ENCODE results near the gene KCNIP3. TPM values are rescaled to one million over a fixed set of nuclear protein-coding genes. Genes with fewer than 3 reads are reported as not detected.
A peak's percentile ranks its signal among the peaks of the same experiment; 100 is the strongest.

Gene KCNIP3
- total and polyA plus RNA-seq, 8 donors = 3.5 to 7.5 (median 3.6) TPM

DNA sequence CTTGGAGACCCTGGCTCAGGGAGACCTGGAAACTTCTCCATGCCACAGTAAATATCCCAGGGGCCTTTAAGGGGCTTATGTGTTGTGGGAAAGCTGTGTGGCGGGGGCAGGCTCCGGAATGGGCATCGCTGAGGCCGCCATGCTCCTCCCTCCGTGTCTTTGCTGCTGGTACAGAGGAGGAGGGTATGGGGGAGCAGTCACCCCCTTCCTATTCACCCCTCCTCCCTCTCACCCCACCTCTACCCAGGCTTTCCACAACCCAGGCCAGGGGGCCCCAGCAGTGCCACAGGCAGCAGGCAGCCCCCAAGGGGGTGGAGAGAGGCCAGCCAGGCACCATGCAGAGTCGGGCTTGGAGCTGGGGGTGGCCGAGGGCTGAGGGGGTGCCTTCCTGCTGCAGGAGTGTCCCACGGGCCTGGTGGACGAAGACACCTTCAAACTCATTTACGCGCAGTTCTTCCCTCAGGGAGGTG lies 77.3 kb downstream of the KCNIP3 start:
- intact Hi-C loops (cut with DNase I) = no loop called here
- no peaks in the 10 kb centered on the region for H3K36me3 ChIP-seq
- TF ChIP-seq, protein P1, sequence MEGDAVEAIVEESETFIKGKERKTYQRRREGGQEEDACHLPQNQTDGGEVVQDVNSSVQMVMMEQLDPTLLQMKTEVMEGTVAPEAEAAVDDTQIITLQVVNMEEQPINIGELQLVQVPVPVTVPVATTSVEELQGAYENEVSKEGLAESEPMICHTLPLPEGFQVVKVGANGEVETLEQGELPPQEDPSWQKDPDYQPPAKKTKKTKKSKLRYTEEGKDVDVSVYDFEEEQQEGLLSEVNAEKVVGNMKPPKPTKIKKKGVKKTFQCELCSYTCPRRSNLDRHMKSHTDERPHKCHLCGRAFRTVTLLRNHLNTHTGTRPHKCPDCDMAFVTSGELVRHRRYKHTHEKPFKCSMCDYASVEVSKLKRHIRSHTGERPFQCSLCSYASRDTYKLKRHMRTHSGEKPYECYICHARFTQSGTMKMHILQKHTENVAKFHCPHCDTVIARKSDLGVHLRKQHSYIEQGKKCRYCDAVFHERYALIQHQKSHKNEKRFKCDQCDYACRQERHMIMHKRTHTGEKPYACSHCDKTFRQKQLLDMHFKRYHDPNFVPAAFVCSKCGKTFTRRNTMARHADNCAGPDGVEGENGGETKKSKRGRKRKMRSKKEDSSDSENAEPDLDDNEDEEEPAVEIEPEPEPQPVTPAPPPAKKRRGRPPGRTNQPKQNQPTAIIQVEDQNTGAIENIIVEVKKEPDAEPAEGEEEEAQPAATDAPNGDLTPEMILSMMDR (IDR thresholded peaks at IDR 0.05) = no peak
- DNase-seq = peak in 1 of 6 donors; percentile 43
- ATAC-seq = no peak
- no peak for FAIRE-seq
- no peaks in the 10 kb centered on the region for H3K27me3 ChIP-seq
- no peak overlapping the region for H3K27ac ChIP-seq
- 85 to 90% methylated on average over 11 of the region's 11 CpGs for WGBS, 2 donors
- no peaks in the 10 kb centered on the region for H3K4me1 ChIP-seq
- no peaks in the 10 kb centered on the region for H3K9me3 ChIP-seq
- H3K4me3 ChIP-seq = no peak overlapping the region

DNA sequence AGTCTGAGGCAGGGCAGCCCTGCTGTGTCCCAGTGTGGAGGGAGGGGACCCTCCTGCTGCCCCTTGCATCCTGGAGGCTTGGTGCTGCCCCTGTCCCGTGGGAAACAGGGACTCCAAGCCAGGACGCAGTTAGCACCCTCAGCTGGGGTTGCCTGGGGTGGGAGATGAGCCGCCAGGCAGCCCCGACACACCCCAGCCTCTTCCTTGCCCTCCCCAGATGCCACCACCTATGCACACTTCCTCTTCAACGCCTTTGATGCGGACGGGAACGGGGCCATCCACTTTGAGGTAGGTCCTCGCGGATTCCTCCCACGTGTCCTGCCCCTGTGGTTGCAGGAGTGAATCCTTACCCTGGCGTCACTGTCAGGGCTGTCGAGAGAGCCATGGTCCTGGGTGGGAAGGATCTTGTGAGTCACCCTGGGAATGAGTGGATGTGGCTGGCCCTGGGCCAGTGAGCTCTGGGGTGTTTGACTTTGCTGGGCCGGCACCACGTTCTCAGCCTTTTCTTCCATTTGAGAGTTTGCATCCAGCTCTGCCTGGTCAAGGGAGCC lies 77.8 kb downstream of the KCNIP3 start:
- FAIRE-seq (no peak), DNase-seq (peak in 1 of 6 donors; percentile 8), ATAC-seq (no peak)
- TF ChIP-seq, protein P1 (IDR thresholded peaks at IDR 0.05) = no peak
- Histone ChIP-seq H3K4me1 (no peaks in the 10 kb centered on the region), H3K27ac (no peak overlapping the region), H3K9me3 (no peaks in the 10 kb centered on the region), H3K27me3 (no peaks in the 10 kb centered on the region), H3K4me3 (no peak overlapping the region), H3K36me3 (no peaks in the 10 kb centered on the region)
- 85 to 89% methylated on average over 15 of the region's 15 CpGs for WGBS, 2 donors
- intact Hi-C loops (cut with DNase I) = no loop called here

DNA sequence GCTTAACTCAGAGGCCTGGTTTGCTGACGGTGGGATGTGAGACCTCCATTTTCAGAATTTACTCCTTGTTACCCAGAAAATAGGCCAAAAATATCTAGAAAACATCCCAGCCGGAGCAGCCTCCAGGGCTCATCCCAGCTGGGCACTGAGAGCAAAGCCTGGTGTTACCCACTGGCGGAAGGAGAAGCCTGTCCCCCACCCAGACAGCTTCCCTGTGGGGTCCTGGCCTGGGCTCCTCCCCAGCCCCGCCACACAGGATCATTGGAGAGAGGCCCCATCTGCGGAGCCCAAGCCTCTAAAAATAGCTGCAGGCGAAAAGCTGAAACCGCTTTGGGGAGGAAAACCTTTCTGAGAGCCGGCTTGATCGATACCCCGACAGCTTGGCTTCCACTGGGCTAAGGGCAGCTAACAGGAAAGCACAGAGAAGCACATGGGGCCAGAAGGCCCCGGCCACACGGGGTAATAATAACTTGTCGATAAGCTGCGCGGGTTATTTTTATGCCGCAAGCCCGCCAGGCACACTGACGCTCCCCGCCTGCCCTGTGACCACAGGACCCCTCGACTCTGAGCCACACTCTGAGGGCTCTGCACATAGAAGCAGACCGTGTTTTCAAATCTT lies 78.5 kb downstream of the KCNIP3 start:
- WGBS, 2 donors = 85 to 89% methylated on average over 21 of the region's 21 CpGs
- TF ChIP-seq, protein P1 (IDR thresholded peaks at IDR 0.05) = no peak
- Histone ChIP-seq H3K4me1 (no peaks in the 10 kb centered on the region), H3K36me3 (no peaks in the 10 kb centered on the region), H3K27ac (no peak overlapping the region), H3K4me3 (no peak overlapping the region), H3K9me3 (no peaks in the 10 kb centered on the region), H3K27me3 (no peaks in the 10 kb centered on the region)
- intact Hi-C loops (cut with DNase I) = no loop called here
- no peak for FAIRE-seq
- peak in 1 of 6 donors; percentile 7 for DNase-seq
- no peak for ATAC-seq

DNA sequence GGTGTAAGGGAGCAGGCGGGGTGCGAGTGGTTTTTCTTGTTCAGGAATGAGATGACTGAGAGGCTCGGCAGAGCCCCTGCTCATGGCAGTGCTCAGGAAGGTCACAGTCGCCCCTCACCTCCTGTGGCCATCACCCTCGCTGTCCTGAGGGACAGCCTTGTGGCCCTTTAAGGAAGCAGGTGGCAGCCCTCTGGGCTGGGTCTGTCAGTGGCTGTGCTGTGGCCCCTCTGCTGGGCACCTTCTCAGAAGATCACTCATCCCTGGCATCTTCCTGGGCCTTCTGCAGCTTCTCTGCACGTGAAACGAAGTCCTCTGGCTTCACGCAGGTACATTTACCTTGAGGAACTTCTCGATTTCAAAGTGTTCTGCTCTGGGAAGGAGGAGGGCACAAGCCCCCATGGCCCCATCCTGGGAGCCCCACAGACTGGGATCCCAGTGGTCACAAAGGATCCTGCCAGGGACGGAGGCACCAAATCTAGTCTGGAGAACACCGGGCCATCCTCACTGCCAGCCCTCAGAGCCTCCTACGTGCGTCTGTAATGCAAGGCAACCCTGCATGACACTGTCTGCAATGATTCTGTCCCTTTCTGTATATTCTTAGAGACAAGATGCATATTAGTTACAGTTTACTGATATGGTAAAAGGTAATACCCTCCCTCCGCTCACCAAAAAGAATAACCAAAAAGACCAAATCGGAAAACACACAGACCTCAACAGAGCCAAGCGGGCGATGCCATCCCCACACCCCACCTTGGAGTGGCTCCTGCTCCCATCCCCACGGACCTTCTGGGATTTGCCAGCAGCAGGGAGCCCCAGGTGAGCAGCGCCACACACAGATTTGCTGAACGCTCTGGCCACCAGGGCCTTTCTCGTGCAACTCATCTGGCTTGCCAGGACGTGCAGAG lies 79.4 kb downstream of the KCNIP3 start:
- WGBS, 2 donors = 85 to 89% methylated on average over 22 of the region's 22 CpGs
- DNase-seq = peak in 1 of 6 donors; percentile 6
- FAIRE-seq = no peak
- ATAC-seq = no peak
- H3K27me3 ChIP-seq = no peaks in the 10 kb centered on the region
- H3K36me3 ChIP-seq = no peaks in the 10 kb centered on the region
- H3K4me1 ChIP-seq = no peaks in the 10 kb centered on the region
- H3K9me3 ChIP-seq = no peaks in the 10 kb centered on the region
- intact Hi-C loops (cut with DNase I) = no loop called here
- no peak overlapping the region for H3K27ac ChIP-seq
- H3K4me3 ChIP-seq = no peak overlapping the region
- TF ChIP-seq, protein P1 (IDR thresholded peaks at IDR 0.05) = no peak

All from pancreas (tissue), 10 donors.